GM04503 (cell line): Measurements from ENCODE around the gene SRGAP2C.
"Not testable (repeated sequence)": the region's sequence is repeated elsewhere in the genome, so short reads cannot be mapped to it uniquely, and the experiment has no call there.

Experiments used
- DNase-seq: peaks from one replicate; pipeline ENCODE4 v3.0.0-alpha.2; 2012; ENCODE audit warnings: low read depth

The SRGAP2C gene

DNA sequence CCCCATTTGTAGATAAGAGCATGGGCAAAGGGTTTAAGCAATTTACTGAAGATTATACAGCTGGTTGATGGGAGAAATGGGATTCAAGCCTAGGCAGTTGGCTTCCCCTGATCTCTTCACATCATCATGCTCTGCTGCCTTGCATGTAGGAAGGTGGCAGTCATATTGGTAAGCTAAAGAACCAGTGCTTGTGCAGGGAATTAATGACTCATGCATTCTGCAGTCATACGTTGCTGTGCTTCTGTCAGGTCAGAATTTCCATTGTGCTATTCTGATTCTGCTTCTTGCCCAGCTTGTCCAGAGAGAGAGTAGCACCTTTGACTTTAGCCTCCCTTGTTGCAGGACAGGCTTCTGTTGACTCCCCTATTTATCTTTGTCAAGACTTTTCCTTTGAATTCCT, 153.2 kb downstream of the SRGAP2C start:
- DNase-seq = not testable (repeated sequence)

DNA sequence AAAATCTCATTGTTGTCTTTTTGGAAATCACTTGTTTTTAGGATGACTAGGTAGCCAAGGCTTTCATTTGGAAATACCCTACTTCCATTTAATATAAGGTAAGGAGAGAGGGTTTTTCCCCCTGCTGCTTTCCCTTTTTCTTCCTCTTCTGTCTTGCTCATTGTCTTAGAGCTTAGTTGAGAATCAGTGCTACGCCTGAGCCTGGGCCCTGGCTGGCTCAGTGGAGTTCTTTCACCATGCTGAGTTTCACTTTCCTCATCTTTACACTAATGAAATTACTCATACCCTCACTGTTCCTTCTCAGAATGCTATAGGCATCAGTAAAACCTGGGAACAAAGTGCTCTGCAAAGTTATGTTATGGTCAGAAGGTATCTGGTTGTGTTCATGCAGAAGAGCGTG, 154.8 kb downstream of the SRGAP2C start:
- DNase-seq = not testable (repeated sequence)

DNA sequence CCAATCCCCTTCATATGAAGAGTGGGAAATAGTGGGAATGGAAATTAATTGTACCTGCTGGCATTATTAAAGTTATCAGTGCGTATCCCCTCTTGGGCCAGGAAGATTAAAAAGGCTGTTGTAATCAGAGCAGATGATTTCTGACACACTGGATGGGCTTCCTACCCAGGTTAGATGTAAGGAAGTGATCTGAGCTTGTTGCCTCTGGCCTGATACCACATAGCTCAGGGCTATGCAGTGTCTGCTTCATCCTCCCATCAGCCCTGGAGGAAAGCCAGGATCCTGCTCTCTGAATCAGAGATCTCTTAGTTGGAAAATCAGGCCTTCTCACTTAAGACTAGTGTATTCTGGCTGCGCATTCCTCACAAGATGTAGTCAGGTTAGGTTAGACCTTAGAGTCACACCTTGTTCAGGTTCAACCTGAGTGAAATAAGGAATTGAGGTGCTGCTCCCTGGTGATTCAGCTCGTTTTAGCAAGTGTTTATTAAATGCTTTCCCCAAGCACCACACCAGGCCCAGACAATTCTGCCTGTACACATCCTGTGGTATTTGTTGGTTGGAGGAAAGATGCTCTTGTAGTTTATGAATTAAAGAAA, 158.6 kb downstream of the SRGAP2C start:
- DNase-seq = not testable (repeated sequence)

DNA sequence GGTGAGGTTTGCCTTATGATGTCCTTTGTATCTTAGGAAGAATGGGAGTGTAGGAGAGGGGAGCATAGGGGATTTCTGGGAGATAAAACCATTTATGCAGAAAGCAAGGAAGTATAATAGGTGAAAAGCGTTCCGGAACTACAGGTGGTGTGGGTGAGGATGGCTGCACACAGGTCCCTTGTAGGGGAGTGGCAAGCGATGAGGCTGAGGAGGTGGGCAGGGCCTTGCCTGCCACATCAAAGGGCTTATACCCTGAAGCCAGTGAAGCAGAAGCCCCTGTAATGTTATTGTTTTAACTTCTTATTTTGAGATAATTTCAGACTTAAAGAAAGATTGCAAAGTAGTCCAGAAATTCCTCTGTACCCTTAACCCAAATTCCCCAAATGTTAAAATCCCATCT, 159.6 kb downstream of the SRGAP2C start:
- not testable (repeated sequence) for DNase-seq

DNA sequence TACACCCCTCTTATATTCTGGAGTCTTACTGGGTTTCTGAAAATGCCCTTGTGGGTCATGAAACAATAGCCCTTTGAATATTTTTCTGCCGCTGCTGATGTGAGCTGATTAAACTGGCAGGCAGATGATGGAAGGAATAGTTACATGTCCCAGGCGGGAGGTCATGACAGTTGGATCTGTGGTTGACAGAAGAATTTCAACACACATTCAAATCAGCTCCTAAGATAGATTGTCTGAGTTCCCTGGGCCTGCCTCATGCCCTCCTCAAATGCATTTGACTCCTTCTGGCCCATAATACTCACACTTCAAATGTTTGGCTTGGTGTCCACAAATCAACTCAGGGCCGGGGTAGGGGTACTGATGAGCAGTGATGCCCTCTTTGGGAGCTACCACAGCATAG, 161.9 kb downstream of the SRGAP2C start:
- not testable (repeated sequence) for DNase-seq

DNA sequence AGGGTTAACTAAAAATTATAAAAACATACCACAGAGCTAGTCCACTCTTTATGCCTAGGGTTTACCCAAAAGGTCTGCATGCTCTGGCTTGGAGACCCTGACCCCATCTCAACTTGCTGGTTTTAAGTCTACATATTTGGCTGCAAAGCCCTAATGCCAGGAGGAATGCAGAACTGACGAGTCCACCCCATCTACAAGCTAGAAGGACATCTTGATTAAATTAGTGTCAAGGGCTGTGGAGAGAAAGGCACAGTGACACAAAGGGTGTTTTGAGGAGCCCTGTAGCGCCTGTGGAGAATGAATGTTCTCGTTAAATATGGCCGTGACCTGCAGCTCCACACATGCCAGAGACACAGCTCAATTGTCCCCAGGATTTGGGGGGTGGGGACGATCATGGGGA, 162.7 kb downstream of the SRGAP2C start:
- not testable (repeated sequence) for DNase-seq

DNA sequence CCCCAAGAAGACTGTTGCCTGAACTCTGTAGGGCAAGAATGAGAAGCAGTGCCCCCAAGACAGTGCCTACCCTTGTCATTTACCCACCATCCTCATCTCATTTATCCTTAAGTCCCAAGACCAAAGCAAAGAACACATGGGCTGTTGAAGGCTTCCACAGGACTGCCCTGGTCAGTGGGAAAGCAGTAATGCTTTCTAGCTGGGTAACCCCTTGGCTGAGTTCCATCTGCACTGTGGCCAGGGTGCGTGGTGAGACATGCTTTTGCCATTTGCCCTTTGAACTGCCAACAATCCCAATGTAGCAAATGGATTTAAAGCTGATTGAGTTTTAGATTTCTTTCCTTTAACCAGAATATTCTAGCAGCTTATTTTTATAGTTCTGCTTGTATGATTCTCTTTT, 163.3 kb downstream of the SRGAP2C start:
- DNase-seq = not testable (repeated sequence)

DNA sequence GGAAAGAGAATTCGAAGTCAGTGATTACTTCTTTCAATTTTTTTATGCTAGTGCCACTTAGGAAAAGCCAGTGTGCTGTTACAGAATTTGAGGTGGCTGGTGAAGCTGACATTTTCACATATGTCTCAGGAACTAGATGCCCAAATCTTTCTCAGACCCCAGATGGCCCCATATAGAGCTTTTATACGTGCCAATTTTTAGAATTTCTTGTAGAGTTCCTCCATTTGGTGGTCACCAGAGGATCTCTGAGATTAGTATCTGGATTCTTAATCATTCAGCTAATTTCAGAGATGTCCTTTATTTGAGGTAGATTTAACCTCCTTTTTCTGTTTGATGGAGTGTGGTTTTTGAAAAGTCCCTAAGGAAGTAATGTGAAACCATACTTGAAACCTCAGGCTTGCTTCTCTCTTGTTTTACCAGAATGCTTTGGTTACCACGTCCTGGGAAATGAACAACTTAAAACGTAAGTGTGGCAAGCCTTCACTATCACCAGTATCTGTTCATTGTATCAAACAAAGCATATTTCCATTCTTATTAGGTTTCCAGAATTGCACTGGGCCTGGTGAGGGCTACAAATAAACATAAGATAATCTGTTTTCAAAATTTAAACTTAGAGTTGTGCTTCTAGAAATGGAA, 164.7 kb downstream of the SRGAP2C start:
- not testable (repeated sequence) for DNase-seq

DNA sequence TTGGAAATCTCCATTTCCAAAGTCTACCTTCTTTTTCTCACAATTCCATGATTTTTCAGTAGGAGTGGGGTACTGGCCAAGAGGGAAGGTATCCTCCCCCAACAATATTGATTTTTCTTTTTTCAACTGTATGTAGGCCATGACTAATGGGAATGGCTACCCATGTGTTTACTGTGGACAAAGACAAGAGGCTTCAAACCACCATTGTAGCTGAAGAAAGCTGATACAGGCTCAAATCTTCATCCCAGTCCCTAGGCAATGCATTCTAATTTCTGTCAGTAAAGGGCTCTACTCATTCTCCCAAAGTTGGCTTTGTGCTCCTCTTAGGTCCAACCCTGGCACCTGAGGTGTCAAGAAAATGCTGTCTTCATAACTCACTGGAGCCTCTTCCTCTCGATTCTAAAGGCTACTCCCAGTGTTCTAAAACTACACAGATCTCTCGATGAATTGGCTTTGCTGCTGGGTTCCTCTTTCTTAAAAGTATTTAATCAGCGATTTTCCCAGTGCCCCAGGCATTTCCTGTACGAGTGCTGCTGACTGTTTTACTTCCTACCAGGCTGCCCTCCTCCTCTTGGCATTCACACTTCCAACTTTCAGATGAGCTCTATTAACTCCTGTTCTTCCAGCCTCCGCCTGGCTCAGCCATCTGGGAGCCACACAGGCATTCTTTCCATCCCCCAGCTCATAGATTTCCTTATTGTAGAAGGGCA, 171.1 kb downstream of the SRGAP2C start:
- DNase-seq = not testable (repeated sequence)

DNA sequence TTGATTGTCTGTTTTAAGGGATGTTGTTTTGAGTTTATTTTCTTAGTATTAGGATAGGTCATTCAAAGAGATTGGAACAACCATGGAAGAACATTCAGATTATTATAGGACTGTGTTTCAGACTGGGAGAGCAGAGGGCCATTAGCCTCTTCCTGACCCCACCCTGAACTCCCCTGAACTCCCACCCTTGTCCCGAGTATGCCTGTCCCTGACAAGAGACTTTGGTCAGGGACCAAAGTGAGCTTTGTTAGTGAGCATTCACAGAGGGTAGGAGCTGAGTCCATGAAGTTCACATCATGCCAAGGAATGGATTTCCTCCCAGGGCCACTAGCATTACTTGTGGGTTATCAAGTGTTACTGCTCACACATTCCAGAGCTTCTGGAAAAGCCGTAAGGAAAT, 172.0 kb downstream of the SRGAP2C start:
- not testable (repeated sequence) for DNase-seq

DNA sequence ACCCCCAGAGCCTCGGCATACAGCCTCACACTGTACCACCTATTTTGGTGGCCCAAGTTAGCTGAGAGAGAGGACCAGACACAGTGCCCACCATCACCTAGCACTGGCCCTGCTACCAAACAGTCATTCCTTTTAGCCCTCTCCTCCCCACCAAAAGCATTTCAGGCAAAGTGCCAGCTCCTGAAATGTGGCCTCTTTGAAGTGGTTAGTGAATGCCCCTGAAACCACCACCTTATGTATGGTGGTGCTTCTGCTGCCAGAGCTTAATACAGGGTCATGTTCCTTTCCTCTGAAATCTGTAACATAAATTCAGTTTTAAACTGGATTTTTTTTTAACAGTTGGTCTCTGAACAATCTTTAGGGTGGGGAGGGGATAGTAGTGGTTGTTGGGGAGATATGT, 175.8 kb downstream of the SRGAP2C start:
- DNase-seq = not testable (repeated sequence)

DNA sequence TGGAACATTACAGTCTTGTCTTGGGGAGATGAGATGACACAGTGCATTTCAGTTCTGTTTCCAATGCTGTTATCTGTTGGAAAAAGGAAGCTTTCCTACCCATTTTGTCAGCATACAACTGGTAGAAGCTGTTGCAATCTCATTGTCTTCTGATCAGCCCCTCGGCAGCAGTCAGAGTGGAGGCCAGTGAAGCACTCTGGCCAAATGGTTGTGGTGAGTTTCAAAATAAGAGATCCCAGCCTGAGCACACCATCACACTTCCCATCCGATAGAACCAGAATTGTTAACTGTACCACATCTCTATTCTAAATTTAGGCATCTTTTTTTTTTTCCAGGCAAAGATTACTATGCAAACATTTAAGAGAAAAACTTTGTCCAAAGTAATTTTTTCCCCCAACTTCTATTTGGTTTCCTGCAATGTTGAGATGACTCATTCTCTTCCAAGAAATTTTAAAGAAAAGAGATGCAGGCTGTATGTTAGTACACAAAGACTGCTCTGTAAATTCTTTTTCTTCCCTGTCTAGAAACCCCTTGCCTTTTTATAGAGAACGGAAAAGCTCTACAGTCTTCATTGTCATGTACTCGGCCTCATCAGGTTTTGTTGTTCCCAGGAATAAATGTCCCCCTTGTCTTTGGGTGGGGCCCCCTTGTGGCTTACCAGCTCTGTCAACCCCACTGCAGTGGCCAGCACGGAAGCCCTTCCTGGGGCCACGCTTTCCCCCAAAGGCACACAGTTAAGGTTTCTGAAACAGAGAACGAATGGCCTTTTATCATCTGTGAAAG, 176.9 kb downstream of the SRGAP2C start:
- DNase-seq = not testable (repeated sequence)

DNA sequence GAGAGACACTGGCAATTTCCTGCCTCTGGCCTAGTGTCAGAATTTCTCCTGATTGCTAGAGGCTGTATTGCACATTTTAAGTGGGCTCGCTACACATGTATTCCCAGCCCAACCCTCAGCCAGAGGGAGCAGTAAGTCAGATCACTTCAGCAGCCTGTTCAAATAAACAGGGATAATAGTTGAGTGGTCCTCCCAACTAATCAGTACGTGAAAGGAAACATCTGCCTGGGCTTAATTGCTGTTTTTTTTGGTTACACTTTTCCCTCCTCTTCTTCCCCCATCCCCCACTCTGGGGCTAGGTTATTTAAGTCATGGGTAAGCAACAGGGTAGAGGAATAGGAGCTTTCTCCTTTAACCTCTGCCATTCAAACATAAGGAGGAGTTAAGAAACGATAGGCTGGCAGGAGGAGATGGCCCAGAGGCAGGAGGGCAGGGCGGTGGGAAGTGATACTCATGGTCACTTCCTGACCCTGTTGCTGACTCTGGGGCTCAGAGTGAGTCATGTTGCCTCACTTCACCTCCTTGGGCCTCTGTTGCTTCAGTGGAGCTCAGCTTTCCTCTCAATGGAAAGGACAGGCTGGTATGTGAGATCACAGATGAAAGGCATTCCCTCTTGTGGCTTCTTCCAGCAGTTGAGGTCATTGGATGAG, 177.6 kb downstream of the SRGAP2C start:
- not testable (repeated sequence) for DNase-seq

DNA sequence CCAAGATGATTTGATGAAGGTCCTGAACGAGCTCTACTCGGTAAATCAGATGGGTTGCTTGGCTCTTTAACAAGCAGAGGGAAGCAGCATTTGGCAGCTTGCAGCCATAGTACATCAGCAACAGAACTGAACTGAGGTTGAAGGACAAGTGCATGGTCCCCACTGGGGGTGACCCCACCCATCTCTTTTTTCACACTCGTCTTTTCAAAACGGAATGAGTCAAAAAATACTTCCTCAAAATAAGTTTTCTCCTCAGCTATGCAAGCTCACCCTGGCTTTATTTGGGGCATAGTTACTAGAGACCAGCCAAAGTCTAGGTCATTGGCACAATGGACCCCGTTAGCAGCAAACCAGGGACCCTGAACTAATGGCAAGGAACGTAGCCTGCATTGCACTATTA, 180.5 kb downstream of the SRGAP2C start:
- not testable (repeated sequence) for DNase-seq

DNA sequence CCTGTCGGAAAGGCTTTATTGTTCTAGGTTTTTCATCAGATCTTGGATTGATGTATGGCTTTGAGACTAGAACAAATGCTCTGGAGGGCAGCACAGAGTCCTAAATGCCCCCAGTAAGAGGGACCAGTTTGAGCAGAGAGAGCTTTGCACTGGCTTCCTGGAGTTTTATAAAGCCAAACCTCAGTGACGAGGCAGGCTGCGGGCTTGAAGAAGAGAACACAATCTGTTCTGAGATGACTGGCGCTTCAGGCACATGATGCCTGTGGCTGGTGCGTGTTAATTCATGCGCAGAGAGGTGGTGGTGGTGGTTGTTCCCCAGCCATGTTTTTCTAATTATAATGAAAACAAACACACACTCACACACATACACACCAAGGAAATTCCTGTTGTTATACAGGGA, 180.9 kb downstream of the SRGAP2C start:
- DNase-seq = not testable (repeated sequence)

DNA sequence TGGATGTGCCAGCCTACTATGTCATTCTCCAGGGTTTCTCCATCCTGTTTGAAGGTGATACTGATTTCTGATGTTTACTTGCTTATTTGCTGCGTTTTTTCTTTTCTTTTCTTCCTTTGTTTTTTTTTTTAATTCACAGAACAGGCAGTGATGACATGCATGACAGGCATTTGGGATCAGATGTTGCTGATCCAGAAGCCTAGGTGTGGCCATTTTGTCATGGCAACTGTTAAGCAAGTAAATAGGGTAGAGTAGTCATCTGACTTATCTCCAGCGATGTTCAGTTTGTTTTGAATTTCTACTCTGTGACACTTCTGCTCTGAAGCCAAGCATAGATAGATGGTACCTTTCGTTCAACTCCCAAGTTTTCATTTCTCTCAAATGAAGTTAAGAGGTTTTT, 181.4 kb downstream of the SRGAP2C start:
- not testable (repeated sequence) for DNase-seq

DNA sequence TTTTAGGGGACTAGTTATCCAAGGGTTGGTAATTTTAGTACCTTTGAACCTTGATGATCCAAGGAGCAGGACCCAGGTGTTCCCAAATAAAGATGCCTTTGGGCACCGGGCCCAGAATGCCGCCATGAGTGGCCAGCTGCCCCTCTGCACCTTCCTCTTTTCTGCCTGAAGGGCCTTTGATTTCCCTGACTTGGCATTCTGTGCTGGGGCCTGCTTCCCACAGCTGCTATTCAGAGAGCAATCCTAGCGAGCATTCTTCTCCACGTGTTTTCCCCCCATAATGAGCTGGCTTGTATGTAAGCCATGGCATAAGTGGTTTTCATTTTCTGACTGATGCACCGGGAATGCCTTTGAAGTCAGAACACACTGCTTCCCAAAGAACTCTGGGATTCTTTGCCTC, 184.1 kb downstream of the SRGAP2C start:
- DNase-seq = not testable (repeated sequence)

DNA sequence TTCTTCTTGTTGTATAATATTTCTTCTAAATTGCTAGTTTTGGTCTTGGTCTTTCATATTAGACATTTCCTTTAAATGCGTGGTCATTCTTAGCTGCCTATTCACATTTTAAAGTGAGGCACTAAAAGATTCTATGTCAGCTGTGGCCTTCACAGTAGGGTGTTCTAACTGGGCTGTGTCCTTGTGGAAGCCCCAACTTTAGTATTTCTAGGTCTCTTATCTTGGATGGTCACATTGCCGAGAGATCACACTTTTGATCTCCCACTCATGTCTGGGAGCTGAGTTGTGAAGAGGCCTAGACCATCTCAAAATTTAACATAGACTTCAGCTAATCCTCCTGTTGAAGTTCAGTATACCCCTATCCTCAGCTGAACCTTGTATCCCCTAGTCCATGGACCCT, 185.2 kb downstream of the SRGAP2C start:
- DNase-seq = not testable (repeated sequence)

DNA sequence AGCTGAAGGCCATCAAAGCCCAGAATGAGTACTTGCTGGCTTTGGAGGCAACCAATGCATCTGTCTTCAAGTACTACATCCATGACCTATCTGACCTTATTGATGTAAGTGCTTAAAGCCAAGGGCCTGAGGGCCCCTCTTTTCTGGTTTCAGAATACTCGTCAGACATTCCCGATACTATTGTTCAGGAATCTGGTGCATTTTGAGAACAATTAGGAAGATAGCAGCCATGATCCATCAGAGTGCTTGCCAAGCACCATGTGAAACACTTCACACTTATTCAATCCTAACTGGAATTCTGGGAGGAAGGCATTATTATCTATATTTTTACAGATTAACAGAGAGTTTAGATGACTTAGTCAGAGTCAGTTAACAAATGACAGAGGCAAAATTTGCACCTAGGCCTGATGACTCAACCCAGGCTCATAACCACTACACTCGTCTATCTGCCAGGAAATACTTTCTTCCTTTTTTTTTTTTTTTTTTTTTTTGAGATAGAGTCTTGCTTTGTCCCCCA, 190.1 kb downstream of the SRGAP2C start:
- not testable (repeated sequence) for DNase-seq

DNA sequence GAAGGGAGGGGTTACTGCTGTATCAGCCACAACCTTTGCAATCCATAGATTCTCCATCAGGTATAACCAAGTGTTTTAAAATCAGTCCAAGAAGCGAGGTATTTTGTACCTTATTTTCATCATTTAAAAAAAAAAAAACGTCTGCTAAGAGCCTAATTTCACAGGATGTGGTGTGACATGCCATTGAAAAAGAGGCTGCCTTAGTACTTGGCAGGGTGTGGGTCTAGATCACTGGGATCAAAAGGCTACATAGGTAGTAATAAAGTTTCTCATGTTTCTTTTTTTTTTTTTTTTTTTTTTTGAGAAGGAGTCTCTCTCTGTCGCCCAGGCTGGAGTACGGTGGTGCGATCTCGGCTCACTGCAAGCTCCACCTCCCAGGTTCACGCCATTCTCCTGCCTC, 192.2 kb downstream of the SRGAP2C start:
- DNase-seq = not testable (repeated sequence)

DNA sequence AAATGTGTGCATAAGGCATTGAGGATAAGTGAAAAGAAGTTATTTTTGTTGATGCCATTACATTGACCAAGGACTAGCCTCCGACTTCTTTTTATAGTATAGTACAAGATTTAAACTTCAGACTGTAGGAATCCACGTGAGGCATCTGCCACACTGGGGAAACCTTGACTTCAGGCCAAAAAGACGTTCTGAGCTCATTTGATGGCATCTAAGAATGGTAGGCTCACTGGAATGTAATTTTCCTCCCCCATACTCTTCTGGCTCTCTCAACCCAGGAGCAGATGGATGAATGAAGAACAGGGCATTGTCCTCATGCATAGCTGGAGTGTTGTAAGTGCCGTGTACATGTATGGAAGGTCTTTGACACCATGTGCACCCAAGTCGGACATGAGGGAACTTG, 194.0 kb downstream of the SRGAP2C start:
- DNase-seq = not testable (repeated sequence)

DNA sequence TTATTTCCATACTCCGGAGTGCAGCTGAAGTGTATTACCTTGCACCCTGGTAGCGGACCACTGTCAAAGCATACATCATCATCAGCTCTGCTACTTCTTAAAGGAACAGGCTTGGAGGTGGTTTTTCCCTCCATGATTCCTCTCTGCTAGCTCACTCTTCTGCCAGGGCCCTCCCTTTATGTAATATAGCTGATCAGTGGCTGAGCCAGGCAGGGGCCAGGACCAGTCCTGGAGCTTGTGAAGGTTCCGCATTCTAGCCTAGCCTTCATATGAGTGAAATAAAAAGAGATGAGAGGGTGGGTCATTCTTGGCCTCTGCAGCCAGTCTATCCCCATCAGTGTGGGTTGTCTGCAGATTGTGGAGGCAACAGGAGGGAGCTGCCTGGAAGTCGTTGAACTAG, 200.0 kb downstream of the SRGAP2C start:
- not testable (repeated sequence) for DNase-seq
